AG09309 (cell line): ENCODE data around the gene AEBP1.

Experiments used
- DNase-seq: peaks from one replicate; pipeline ENCODE4 v3.0.0-alpha.2; 2010; ENCODE audit warnings: low read depth
- H3K4me3 ChIP-seq: 2 replicates; pipeline ENCODE4 v1.5.1; 2011; ENCODE audit warnings: mild to moderate bottlenecking, low read depth, low read length, moderate library complexity; ENCODE audit not compliant: control insufficient read depth
- CTCF ChIP-seq: IDR thresholded peaks from 2 replicates; pipeline ENCODE4 v1.5.1; 2011; ENCODE audit warnings: mild to moderate bottlenecking, low read depth, low read length, inconsistent platforms; ENCODE audit not compliant: insufficient read depth, control insufficient read depth; ENCODE audit errors: missing control alignments

AEBP1 gene

GRCh38 chr7:44062903-44063295 is 41.2 kb upstream of the AEBP1 start:
- DNase-seq, result no peak
- no peak for TF ChIP-seq CTCF

GRCh38 chr7:44063547-44063893 is 40.6 kb upstream of the AEBP1 start:
- no peak overlapping the region for H3K4me3 ChIP-seq
- no peak for TF ChIP-seq CTCF
- DNase-seq, result no peak

More at GRCh38 chr7:44062903-44063295, 41.2 kb upstream of the AEBP1 start:
- H3K4me3 ChIP-seq, result no peak overlapping the region

GRCh38 chr7:44063894-44064651 is 40.1 kb upstream of the AEBP1 start:
- TF ChIP-seq CTCF, result no peak
- no peak overlapping the region for H3K4me3 ChIP-seq
- no peak for DNase-seq

GRCh38 chr7:44064791-44065430 is 39.2 kb upstream of the AEBP1 start:
- no peak for TF ChIP-seq CTCF
- DNase-seq, result no peak
- H3K4me3 ChIP-seq, result no peak overlapping the region

GRCh38 chr7:44065431-44066110 is 38.6 kb upstream of the AEBP1 start, which contains the start of gene PGAM2:
PGAM2 (minus strand) TSS chr7:44065567; CDS start chr7:44065529, 38 bp downstream.
- no peak for DNase-seq
- no peak for TF ChIP-seq CTCF
- H3K4me3 ChIP-seq, result no peak within 1 kb of the TSS

- H3K4me3 ChIP-seq, result no peak overlapping the region
- no peak for DNase-seq
- no peak for TF ChIP-seq CTCF
Measured at GRCh38 chr7:44066111-44066460, 38.1 kb upstream of the AEBP1 start.
